ENCODE data around the gene NARS2.
"Not testable (repeated sequence)": the region's sequence is repeated elsewhere in the genome, so short reads cannot be mapped to it uniquely, and the experiment has no call there.

NARS2 gene

DNA sequence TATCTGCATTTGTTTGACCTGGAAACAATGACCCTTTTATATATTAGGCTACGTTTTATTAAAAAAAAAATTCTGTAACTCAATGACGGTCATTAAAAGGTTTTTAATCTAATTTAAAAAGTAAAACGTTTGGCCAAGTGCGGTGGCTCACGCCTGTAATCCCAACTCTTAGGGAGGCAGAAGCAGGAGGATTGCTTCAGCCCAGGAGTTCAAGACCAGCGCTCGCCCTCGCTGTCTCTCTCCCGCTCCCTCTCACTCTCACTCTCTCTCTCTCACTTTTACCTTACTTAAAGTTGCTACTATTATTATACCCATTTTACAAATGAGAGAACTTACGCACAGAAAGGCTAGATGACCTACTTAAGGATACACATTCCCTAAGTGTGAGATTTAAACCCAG, 814 bp upstream of the NARS2 start:
- DNase-seq (ENCODE audit: low read depth in 2 of 2) = no peak

DNA sequence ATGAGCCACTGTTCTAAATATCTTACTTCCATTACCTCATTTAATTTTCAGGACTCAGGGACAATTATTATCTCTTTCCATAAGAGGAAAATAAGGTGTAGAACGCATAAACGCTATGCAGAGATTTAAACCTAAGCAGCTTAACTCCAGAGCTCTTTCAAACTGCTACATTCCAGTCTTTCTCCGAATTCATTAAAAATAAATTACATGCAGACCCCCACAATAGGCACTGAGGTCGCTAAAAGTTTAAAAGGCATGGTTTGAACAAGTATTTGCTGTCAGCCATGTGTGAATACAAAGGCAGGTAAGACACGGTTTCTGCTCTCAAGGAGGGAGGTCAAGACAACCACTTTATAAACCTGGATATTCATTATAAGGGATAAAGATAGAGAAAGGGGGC, 983 bp downstream of the NARS2 start:
- no peak for DNase-seq (ENCODE audit: low read depth in 2 of 2)

DNA sequence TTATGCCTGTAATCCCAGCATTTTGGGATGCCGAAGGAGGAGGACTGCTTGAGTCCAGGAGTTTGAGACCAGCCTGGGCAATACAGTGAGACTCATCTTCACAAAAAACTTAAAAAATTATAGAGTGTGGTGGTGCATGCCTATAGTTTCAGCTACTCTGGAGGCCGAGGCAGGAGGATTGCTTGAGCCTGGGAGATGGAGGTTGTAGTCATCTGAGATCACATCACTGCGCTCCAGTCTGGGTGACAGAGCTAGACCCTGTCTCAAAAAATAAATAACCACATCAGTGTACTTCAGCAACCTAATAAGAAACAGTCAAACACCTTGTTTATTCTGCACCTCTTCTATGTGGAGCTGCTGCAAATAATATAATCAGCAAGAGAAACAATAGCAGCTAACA, 1.4 kb downstream of the NARS2 start:
- no peak for DNase-seq (ENCODE audit: low read depth in 2 of 2)

DNA sequence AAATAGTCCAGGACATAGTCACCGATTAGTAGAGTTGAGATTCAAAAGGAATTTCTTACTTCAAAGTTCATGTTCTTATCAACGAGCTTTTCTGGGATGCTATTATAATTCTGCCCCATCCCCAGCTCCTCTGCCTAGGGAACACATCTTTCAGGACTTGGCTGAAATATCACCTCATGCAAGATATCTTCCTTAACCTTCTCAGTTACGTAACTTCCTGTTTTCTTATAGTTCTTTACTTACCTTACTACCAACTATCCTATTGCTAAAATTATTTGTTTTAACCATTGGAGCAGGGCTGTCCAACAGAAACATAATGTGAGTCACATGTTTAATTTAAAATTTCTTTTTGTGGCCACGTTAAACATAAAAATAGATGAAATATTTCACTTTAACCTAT, 2.3 kb downstream of the NARS2 start:
- no peak for DNase-seq (ENCODE audit: low read depth in 2 of 2)

DNA sequence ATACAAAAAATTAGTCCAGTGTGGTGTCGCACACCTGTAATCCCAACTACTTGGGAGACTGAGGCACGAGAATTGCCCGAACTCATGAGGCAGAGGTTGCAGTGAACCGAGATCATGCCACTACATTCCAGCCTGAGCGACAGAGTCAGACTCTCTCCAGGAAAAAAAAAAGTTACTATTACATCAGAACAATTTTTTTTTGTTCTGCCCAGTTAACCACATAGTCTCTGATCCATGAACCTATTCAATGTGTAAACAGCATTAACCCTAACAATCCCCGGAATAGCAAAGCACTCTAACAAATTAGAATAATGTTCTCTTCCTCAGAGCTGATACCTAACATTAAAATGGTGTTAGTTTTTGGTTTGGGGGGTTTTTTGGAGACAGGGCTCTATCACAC, 4.6 kb downstream of the NARS2 start:
- DNase-seq (ENCODE audit: low read depth in 2 of 2) = no peak

DNA sequence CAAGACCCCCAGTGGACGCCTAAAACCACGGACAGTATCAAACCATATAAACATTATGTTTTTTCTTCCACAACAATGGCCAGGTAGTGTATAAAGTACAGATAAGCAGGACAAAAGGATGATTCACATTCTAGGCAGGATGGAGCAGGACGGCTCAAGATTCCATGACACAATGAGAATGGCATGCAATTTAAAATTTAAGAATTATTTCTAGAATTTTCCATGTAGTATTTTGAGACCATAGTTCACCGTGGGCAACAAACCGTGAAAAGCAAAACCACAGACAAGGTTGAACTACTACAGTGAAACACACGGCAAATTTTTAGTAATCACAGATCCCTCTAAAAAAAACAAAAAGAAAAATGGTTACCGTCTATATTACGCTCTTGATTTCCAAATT, 7.5 kb downstream of the NARS2 start:
- no peak for DNase-seq (ENCODE audit: low read depth in 2 of 2)

DNA sequence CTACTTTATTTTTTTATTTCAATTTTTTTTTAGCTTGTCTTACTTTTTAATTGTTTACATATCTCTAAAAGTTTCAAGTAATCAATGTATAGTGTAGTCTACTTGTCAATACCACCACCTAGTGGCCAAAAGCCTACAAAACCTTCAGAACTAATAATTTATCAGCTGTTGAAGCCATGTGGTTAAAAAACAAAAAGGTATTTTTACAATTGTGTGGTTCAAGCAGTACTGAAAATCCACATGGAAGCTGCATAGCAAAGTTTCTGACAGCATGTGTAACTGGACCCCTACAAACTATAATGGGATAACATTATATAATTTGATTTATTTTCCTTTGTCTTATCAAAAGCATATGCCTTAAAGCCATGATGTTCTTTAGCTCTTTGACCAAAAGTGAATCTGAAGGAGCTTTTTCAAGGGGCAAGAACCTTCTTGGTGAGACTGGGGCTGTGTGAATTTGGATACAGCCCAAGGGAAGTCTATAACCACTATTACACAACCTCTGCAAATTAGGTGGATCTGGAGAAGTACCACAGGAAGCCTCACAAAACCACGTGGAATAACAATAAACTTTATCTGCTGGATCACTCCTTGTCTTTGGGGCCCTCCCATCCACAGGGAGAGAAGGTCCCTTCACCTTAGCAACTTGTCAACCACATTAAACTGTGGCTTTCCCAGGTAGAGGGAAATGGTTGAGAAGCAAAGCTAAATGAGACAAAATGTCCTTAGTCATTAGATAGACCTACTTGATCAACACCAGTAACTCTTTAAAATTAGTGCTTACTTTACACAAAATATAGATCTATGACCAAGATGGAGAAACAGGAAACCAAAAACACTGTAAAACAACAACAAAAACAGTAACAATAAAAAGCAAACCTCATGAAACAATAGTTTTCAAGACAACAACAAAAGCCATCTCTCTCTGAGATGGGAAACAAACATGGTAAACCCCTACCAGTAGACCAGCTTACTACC, 9.9 kb downstream of the NARS2 start:
- no peak for DNase-seq (ENCODE audit: low read depth in 2 of 2)

DNA sequence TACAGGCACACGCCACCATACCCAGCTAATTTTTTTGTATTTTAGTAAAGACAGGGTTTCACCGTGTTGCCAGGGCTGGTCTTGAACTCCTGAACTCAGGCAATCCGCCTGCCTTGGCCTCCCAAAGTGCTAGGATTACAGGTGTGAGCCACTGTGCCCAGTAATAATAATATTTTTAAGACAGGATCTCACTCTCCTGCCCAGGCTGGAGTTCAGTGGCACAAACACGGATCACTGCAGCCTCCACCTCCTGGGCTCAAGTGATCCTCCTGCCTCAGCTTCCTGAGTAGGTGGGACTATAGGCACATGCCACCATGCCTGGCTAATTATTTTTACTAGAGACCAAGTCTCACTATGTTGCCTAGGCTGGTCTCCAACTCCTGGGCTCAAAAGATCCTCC, 10.6 kb downstream of the NARS2 start:
- not testable (repeated sequence) for DNase-seq (ENCODE audit: low read depth in 2 of 2)

DNA sequence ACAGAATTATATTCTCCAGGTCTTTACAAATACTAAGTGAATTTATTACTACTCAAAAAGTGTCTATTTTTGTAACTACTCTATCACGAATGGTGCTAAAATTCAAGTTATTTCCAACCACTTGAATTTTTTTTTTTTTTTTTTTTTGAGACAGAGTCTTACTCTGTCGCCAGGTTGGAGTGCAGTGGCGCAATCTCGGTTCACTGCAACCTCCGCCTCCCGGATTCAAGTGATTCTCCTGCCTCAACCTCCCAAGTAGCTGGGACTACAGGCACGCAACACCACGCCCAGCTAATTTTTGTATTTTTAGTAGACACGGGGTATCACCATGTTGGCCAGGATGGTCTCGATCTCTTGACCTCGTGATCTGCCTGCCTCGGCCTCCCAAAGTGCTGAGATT, 11.6 kb downstream of the NARS2 start:
- not testable (repeated sequence) for DNase-seq (ENCODE audit: low read depth in 2 of 2)

DNA sequence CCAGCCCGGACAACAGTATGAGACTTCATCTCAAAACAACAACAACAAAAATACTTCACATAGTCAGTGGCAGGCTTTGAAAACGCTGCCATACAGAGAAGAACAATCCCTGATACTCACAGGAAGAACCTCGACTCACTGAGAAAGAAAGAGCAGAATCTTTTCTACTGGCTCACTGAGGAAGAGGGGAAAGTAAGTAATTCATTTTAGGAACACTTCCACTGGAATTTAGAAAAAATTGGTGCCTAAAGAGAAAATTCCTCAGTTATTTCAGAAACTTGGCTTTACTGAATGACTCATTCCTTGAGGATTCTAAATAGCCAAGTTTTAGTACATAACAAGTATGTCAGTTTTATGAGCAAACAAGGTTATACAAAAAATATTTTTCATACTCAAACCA, 12.3 kb downstream of the NARS2 start:
- DNase-seq (ENCODE audit: low read depth in 2 of 2) = no peak

DNA sequence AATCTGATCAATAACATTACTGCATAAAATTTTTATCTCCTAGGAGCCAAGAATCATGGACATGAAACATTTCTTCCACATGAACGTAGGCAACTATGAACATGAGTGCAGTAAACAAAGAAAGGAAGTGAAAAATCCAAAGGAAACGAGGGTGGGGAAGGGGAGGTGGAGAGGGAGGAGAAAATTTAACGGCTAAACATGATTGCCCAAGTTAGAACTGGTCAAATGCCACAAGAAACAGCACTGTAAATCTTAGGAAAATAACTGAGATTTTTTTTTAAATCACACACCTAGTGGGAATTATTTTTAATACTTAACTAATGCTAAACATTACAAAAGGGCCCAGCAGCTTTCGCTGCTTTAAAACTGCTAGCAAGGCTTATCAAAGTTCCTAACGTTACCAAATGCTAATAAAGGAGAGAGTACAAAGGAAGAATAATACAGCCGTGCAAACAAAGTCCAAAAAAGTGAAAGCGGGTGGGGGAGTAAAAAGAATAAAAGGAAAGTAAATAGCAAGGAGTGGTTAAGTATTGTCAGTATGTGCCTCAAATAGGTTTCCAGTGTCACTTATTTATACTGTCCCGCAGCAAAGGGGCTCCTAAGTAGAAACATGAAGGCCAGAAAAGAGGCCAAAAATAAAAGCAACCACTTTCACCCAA, 13.7 kb downstream of the NARS2 start:
- DNase-seq (ENCODE audit: low read depth in 2 of 2) = no peak

DNA sequence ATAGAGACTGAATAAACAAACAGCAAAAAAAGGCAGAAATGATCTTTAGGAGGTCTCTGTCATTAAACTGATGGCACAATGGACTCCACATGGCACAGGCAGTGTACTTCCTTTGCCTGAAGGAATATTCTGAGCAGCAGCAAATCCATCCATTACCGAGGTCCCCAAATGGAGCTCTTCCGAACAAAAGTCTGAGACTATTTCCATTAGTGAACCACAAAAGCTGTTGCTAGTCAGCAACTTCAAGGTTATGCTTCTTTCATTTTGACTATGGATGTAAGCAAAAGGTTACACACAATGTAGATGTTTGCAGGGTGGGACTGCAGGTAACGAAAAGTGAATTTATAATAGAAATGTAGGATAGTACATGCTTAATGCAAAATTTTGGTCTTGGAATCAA, 14.5 kb downstream of the NARS2 start:
- DNase-seq (ENCODE audit: low read depth in 2 of 2) = no peak

DNA sequence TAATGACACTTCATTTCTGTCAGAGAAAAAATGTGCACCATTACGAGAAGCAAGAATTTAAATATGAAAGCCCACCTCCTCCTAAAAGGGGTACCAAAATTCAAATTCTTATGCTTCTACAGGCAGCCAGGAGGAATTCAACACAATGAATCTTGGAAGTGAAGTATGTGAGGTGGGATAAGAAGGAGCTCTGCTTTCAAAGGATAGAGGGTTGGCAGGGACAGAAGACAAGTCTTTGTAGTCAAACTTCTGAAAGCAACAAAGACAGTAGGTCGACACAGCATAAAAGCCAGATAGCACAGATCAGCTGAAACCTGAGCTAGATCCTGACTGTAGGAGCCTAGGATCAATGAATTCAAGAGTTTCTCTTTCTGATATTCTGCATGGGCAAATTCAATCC, 17.4 kb downstream of the NARS2 start:
- DNase-seq (ENCODE audit: low read depth in 2 of 2) = no peak

DNA sequence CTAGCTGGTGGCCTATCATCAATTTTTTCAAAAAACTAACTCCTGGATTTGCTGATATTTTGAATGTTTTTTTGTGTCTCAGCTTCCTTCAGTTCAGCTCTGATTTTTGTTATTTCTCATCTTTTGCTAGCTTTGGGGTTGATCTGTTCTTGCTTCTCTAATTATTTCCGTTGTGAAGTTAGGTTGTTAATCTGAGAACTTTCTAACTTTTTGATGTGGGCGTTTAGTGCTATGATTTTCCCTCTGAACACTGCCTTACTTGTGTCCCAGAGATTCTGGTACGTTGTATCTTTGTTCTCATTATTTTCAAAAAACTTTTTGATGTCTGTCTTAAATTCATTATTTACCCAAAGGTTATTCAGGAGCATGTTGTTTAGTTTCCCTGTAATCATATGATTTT, 19.1 kb downstream of the NARS2 start:
- no peak for DNase-seq (ENCODE audit: low read depth in 2 of 2)

DNA sequence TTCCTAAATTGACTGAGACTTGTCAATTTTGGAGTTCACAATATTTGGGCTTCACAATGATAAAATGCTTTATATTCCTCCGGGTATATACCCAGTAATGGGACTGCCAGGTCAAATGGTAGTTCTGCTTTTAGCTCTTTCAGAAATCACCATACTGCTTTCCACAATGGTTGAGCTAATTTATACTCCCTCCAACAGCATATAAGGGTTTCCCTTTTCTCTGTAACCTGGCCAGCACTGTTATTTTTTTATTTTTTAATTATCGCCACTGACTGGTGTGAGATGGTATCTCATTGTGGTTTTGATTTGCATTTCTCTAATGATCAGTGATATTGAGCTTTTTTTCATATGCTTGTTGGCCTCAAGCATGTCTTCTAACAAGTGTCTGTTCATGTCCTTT, 21.8 kb downstream of the NARS2 start:
- DNase-seq (ENCODE audit: low read depth in 2 of 2) = no peak

DNA sequence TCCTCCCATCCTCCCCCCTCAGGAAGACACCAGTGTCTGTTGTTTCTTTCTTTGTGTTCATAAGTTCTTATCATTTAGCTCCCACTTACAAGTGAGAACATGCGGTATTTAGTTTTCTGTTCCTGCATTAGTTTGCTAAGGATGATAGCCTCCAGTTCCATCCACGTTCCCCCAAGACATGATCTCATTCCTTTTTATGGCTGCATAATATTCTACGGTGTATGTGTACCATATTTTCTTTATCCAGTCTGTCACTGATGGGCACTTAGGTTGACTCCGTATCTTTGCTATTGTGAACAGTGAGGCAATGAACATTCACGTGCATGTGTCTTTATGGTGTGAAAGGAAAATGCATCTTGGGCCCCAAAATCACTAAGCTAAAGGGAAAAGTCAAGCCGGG, 22.5 kb downstream of the NARS2 start:
- DNase-seq (ENCODE audit: low read depth in 2 of 2) = not testable (repeated sequence)

DNA sequence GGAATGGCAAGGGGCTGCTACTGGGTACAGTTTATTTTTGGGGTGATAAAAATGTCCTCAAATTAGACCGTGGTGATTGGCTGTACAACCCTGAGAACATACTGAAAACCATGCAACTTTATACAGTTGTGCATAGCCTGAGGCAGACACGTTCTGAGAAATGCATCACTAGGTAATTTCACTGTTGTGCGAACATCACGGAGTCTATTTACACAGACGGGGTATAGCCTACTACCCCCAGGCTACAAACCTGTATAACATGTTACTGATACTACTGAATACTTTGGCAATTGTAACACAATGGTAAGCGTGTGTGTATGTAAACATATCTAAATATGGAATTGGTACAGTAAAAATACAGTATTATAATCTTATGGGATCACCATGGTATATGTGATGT, 23.6 kb downstream of the NARS2 start:
- no peak for DNase-seq (ENCODE audit: low read depth in 2 of 2)

DNA sequence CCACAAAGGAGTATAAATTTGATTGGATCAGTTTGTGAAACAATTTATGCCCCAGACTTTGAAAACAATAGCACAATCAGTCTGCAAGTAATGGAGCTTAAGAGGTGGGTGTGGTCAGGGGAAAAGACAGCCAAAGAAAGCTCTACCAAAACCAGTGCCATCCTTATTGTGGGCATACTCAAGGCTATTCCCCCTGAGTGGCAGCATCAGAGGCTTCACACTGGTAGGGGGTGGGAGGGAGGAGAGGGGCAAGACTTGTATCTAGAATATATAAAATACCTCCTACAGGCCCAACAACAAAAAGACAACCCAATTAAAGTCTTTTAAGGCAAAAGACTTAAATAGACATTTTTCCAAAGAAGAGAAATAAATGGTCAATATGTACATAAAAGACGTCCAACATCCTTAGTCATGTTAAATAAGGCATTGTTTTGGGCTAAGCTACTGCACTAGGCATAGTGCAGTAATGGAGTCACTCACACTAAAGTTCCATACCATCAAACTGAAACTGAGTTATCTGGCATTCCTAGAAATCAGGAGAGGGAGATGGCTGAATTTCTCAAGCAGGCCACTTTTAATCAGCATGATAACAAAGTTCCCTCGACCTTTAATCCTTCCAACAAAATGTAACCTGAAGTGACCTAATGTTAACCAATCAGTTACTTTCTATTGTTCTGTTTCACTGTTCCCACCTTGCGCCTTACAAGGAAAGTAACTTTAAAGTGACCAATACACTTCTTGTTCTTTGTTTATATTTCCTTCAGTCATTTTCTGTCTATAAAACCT, 24.8 kb downstream of the NARS2 start:
- no peak for DNase-seq (ENCODE audit: low read depth in 2 of 2)

DNA sequence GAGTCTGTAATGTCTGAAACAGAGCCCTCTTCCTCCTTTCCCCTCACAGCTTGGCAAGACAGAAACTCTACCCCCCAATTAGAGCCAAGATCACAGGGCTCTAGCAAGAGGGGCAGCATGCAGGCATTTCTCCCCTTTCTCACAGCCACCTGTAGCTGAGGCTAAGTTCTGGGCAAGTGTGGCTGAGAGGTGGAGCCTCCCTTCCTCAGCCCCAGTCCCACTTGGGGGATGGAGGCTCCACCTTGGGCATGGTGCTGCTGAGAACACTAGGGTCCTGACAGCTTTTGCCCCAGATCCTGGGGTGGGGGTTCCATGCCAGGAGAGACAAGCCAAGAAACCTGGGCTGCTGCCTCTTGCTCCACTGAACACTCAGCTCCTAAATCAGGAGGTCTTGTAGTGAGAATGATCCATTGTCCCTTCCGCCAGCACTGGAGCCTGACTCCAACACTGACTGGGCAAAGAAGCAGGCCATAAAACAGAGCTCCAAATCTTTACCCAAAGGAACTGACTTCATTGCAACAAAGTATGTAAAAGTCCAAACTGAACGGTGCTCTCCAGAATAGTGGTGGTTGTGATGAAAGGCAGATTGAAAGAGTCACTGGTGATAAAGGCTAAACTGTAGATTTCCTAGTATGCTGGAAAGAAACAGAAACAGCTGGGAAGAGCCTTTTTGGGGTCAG, 25.6 kb downstream of the NARS2 start:
- DNase-seq (ENCODE audit: low read depth in 2 of 2) = no peak

DNA sequence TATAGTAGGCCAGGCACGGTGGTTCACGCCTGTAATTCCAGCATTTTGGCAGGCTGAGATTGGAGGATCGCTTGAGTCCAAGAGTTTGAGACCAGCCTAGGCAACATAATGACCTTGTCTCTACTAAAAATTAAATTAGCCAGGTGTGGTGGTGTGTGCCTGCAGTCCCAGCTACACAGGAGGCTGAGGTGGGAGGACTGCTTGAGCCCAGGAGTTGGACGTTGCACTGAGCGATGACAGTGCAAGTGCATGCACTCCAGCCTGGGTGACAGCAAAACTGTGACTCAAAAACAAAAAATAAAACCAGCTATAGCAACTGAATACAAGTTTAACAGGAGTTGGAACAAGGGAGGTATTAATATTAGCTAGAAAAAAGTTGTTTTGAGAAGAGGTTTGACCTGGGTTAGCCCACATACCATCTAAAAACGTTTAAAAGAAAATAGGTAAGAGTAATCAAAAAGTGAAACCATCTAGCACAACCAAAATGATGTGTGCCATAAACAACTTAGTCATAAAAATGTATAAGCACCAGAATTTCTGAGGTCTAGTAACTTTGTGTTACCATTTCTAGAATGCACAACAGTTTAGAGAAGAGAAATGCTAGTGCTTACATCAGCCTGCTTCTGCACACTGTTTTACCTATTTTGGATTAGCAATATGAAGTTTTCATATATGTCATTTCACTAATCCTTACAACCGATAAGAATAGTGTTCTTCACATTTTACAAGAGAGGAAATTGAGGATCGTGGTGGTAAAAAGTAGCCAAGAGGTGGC, 26.5 kb downstream of the NARS2 start:
- DNase-seq (ENCODE audit: low read depth in 2 of 2) = no peak

DNA sequence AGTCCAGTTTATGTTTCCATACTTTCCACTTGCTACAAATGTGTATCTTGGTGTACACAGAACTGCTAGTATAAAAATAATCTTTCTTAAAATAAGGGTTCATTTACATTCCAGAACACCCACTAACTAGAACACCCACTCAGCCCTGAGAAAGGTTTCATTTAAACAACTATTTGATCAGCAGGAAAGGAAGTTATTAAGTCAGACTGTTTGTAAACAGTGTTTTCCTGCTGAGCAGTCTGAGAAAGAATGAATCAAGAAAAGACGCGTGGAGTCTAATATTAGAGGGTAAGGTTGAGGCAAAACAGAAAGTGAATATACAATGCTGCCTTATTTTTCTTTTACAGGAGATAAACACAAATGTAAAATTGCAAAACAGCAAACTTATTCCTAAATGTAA, 32.7 kb downstream of the NARS2 start:
- no peak for DNase-seq (ENCODE audit: low read depth in 2 of 2)

Data from stimulated activated CD8-positive, alpha-beta memory T cell treated with anti-CD3 and anti-CD28 coated beads, Interleukin-2, amount 100 ng/mL, for 48 hours (primary cell).